ENCODE results near the gene RASL10B.
A peak's percentile ranks its signal among the peaks of the same experiment; 100 is the strongest.
"Not testable (repeated sequence)": the region's sequence is repeated elsewhere in the genome, so short reads cannot be mapped to it uniquely, and the experiment has no call there.

Gene RASL10B

DNA sequence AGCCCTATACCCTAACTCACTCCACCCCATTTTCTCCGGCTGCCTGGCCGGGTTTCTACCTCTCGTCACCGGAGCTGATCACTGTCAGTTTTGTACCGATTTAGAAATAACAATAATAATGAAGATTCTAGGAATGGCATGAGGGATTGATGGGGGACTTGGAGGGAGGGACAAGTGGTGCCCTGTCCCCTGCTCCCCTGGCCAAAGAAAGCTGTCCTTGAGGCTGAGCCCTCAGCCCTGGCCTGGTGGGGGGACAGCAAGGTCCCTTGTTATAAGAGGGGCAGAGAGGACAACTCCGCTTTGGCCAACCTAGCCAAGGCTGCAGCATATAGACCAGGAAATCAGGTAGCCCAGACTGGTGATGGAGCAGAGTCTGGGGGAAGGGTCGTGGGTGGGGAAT lies 11.1 kb downstream of the RASL10B start:
- Histone ChIP-seq H3K4me1 (ENCODE audit: insufficient read depth, low read length) (no peaks in the 10 kb centered on the region), H3K9me3 (ENCODE audit: control insufficient read depth, insufficient read depth, low read length) (peaks cover 4% of the 10 kb centered on the region), H3K9ac (ENCODE audit: low read depth, low read length) (no peak overlapping the region), H3K36me3 (ENCODE audit: insufficient read depth, low read length) (no peaks in the 10 kb centered on the region)

DNA sequence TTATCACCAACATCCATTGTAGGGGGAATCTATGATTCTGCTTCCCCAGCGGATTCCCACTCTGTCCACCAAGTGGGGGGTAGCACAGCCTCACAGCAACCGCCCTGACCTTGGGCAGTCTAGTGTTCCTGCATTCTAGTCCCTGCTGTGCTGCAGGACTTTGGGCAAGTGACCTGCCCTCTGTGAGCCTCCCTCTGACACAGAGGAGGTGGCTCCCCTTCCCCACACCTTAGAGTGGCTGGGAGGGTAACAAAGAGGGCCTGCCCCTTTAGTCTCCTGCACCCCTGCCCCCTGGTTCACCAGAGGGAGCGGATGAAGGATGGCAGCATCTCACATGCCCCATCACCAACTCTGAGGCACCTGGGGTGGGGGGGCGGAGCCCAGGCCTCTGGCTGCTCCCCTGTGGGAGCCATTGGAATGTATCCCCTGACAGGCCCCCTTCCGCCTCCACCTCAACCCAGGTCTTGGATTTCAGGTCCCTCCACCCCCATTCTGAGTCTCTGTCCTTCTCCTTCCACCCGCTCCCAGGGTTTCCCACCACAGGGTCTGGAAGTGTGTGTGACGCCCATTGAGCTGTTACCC lies 11.5 kb downstream of the RASL10B start:
- peaks cover 4% of the 10 kb centered on the region for H3K9me3 ChIP-seq (ENCODE audit: control insufficient read depth, insufficient read depth, low read length)
- H3K36me3 ChIP-seq (ENCODE audit: insufficient read depth, low read length), result no peaks in the 10 kb centered on the region
- H3K4me1 ChIP-seq (ENCODE audit: insufficient read depth, low read length), result no peaks in the 10 kb centered on the region; the same call in 1 of the 2 replicates
- no peak overlapping the region for H3K9ac ChIP-seq (ENCODE audit: low read depth, low read length)

DNA sequence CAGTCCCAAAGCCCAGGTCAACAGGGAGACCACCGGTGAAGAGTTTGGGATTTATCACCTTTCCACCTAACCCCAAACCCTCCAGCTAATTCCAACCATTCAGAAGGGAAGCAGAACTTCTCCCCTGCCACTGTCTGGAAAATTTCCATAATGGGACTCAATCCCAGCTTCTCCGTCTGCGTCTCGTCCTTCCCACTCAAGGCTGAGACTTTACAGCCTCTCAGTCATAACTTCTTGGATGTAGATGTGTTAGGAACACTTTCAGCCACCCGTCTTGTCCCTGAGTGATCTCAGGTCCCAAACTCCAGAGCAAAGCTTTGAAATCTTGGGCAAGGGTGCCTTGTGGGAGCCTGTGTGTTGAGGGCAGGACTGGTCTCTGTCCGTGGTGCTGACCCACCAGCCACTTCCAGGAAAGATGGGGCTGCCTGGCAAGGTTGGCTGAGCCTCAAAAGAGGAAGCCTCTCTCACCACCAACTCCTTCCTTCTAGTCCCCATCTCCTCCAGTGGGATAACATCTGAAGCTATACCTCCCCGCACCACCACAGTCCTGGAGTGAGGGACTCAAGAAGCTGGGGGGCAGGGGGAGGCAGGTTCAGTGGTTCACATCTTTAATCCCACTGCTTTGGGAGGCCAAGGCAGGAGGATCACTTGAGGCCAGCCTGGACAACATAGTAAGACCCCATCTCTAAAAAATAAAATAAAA lies 12.3 kb downstream of the RASL10B start:
- H3K9ac ChIP-seq (ENCODE audit: low read depth, low read length), result no peak overlapping the region
- H3K4me1 ChIP-seq (ENCODE audit: insufficient read depth, low read length), result no peaks in the 10 kb centered on the region; the same call in 1 of the 2 replicates
- peaks cover 4% of the 10 kb centered on the region for H3K9me3 ChIP-seq (ENCODE audit: control insufficient read depth, insufficient read depth, low read length)
- no peaks in the 10 kb centered on the region for H3K36me3 ChIP-seq (ENCODE audit: insufficient read depth, low read length)

DNA sequence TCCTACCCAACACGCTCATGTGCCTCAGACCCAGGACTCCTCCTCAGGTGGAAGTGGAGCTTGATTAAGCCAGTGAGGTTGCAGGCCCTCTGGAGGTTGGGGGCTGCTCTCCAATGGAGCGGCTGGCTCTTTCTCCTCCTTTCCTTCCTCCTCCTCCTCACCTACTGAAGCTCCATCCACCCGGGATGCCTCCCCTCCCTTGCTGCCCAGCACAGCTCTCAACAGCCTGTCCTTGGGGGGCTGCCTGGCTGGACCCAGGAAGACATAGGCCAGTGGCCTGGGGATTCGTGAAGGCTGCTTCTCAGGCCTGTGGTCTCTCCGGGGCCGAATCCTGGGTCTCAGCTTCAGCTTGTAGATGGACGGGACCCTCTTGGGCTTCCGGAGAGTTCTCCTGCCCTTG lies 13.4 kb downstream of the RASL10B start:
- H3K36me3 ChIP-seq (ENCODE audit: insufficient read depth, low read length), result no peaks in the 10 kb centered on the region
- H3K9me3 ChIP-seq (ENCODE audit: control insufficient read depth, insufficient read depth, low read length), result peaks cover 4% of the 10 kb centered on the region
- H3K9ac ChIP-seq (ENCODE audit: low read depth, low read length), result no peak overlapping the region
- peaks cover 3% of the 10 kb centered on the region; the same call in 1 of the 2 replicates for H3K4me1 ChIP-seq (ENCODE audit: insufficient read depth, low read length)

DNA sequence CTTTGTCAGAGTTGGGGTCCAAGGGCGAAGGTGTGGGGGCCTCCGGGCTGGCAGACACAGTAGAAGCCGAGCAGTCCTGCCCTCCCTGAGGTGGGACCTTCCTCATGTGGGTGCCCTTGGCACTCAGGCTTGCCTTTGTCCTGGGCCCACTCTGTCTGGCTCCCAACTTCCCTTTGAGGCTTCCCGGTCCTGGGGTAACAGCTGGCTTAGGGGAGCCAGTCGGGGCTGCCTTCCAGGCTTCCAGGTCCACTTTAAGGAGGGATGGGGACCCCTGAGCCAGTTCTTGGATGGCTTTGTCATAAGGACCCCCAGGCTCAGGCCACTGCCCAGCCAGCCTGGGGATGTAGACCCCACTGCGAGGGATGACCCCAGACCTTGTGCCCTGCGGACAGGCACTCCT lies 13.8 kb downstream of the RASL10B start:
- Histone ChIP-seq H3K36me3 (ENCODE audit: insufficient read depth, low read length) (no peaks in the 10 kb centered on the region), H3K9ac (ENCODE audit: low read depth, low read length) (no peak overlapping the region), H3K9me3 (ENCODE audit: control insufficient read depth, insufficient read depth, low read length) (peaks cover 4% of the 10 kb centered on the region), H3K4me1 (ENCODE audit: insufficient read depth, low read length) (peaks cover 4% of the 10 kb centered on the region; the same call in 1 of the 2 replicates)

DNA sequence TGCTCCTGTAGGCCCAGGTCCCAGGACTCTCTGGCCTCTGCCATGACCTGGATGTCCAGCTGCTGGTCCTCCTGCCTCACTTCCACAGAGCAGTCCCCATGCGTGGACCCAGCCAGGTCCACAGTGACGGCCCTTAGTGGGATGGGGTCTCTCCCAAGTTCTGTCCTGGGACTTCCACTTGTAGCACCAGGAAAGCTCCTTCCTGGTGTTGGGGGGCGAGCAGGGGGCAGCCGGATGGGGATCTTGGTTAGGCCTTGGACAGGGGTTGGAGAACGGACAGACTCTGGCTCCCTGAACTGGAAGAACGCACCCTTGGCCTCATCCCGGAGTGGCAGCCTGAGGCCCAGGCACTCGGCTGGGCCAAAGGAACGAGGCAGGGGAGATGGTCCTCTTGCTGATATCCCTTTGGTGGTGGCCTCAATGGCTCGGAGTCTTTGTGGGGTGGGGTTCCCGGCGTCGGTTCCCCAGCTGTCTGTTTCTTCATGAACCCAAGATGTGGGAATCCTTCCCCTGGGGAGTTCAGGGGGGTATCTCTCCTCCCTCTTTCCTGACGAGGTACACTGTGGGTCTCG lies 14.4 kb downstream of the RASL10B start:
- H3K9me3 ChIP-seq (ENCODE audit: control insufficient read depth, insufficient read depth, low read length), result peaks cover under 1% of the 10 kb centered on the region
- peaks cover 8% of the 10 kb centered on the region; the same call in 1 of the 2 replicates for H3K4me1 ChIP-seq (ENCODE audit: insufficient read depth, low read length)
- H3K36me3 ChIP-seq (ENCODE audit: insufficient read depth, low read length), result no peaks in the 10 kb centered on the region
- H3K9ac ChIP-seq (ENCODE audit: low read depth, low read length), result no peak overlapping the region

DNA sequence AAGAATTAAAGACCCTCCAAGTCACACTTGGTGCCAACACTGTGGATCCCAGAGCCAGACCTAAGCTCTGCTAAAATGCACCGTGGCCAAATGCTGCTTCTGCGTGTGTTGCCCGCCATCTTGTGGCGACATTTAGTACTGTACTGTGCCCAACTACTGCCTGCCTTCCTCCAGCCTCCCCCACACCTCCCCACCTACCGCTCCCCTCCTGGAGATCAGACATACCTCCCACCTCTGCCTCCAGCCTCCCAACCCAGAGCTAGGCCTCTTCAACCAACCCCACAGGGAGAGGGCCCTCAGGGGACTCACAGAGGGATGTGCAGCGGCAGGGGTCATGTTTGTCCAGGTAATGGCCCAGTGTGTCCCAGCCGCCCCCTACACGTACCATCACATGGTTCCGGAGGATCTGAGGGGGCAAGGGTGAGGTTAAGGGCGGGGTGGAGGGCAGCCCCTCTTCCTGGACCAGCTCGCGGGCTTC lies 16.1 kb downstream of the RASL10B start:
- Histone ChIP-seq H3K4me1 (ENCODE audit: insufficient read depth, low read length) (peaks cover 8% of the 10 kb centered on the region; the same call in 1 of the 2 replicates), H3K9ac (ENCODE audit: low read depth, low read length) (no peak overlapping the region), H3K9me3 (ENCODE audit: control insufficient read depth, insufficient read depth, low read length) (no peaks in the 10 kb centered on the region), H3K36me3 (ENCODE audit: insufficient read depth, low read length) (no peaks in the 10 kb centered on the region)

DNA sequence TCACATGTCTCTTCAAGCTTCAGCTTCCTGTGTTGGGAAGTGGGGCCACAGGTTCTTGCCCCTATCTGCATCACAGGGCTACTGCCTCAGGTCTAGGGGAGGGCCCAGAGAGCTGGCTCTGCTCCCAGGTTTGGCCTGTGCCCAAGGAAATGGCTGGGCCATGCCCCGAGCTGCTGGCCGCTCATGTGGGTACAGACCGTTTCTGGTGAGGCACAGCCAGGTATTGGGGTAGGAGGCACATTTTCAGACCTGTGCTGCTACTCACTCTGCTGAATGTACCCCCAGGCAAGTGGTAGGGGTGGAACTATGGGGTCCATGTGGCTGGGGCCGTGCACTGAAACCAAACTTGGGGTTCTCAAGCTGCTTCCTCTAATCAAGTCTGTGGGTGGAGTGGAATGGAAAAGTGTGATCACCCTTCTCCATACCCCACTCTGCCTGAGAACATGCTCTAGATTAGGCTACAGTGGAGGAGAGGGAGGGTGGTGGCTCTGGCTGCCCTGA lies 17.0 kb downstream of the RASL10B start:
- H3K9me3 ChIP-seq (ENCODE audit: control insufficient read depth, insufficient read depth, low read length), result no peaks in the 10 kb centered on the region
- no peaks in the 10 kb centered on the region for H3K36me3 ChIP-seq (ENCODE audit: insufficient read depth, low read length)
- no peak overlapping the region for H3K9ac ChIP-seq (ENCODE audit: low read depth, low read length)
- peaks cover 8% of the 10 kb centered on the region; the same call in 1 of the 2 replicates for H3K4me1 ChIP-seq (ENCODE audit: insufficient read depth, low read length)

DNA sequence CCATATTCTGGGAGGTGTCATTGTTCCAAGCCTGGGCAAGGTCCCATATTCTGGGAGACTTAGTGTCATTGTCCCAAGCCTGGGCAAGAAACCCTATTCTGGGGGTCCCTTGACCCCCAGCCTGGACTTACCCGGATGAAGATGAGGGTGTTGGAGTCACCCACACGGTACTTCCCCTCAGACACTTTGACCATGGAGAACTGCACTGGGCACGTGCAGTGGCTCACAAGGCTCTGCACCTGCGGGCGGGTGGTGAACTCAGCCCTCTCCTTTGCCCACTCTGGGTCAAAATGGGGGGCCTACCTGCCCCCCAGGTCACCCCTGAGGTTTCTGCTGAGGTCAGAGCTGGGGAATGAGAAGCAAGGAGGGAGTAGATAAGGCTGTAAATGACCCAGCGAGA lies 17.5 kb downstream of the RASL10B start:
- Histone ChIP-seq H3K4me1 (ENCODE audit: insufficient read depth, low read length) (peaks cover 8% of the 10 kb centered on the region; the same call in 1 of the 2 replicates), H3K36me3 (ENCODE audit: insufficient read depth, low read length) (no peaks in the 10 kb centered on the region), H3K9me3 (ENCODE audit: control insufficient read depth, insufficient read depth, low read length) (no peaks in the 10 kb centered on the region), H3K9ac (ENCODE audit: low read depth, low read length) (no peak overlapping the region)

DNA sequence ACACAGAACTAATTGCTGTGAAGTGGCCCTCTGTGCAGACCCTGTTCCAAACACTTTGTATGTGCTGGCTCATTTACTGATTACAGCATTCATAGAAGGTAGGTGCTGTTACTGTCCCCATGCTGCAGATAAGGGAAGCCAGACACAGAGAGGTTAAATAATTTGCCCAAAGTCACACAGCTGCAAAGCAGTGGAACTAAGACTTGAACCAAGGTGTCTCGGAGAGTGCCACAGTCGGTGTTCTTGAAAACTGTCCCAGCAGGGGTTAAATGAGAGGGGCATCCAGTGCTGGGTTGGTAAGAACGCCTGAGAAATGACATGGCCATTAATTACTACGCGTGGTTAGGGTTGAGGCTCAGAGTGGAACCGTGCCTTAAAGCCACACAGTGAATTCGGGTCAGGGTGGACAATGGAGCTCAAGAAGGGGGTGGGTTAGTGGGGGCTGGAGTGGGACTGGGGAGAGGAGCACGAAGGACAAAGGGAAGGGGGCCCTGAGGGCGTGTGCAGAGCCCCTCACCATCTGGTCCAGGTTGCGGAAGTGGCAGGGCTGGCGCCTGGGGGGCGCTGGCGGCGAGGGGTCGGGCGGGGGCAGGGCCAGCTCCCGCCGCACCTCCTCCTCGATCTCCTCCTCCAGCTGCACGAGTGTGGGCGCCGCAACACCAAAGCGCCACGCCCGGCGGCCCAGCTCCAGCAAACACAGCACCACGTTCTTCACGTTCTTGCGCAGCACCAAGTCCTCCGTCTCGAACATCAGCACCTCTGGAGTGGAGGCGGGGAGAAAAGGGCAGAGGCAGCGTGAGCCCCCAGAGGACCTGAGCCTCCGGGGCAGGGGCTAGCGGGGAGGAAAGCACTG lies 18.3 kb downstream of the RASL10B start:
- peak overlapping the region; percentile 32; the same call in 1 of the 2 replicates for H3K9ac ChIP-seq (ENCODE audit: low read depth, low read length)
- no peaks in the 10 kb centered on the region for H3K9me3 ChIP-seq (ENCODE audit: control insufficient read depth, insufficient read depth, low read length)
- H3K4me1 ChIP-seq (ENCODE audit: insufficient read depth, low read length), result peaks cover 8% of the 10 kb centered on the region; the same call in 1 of the 2 replicates
- no peaks in the 10 kb centered on the region for H3K36me3 ChIP-seq (ENCODE audit: insufficient read depth, low read length)

DNA sequence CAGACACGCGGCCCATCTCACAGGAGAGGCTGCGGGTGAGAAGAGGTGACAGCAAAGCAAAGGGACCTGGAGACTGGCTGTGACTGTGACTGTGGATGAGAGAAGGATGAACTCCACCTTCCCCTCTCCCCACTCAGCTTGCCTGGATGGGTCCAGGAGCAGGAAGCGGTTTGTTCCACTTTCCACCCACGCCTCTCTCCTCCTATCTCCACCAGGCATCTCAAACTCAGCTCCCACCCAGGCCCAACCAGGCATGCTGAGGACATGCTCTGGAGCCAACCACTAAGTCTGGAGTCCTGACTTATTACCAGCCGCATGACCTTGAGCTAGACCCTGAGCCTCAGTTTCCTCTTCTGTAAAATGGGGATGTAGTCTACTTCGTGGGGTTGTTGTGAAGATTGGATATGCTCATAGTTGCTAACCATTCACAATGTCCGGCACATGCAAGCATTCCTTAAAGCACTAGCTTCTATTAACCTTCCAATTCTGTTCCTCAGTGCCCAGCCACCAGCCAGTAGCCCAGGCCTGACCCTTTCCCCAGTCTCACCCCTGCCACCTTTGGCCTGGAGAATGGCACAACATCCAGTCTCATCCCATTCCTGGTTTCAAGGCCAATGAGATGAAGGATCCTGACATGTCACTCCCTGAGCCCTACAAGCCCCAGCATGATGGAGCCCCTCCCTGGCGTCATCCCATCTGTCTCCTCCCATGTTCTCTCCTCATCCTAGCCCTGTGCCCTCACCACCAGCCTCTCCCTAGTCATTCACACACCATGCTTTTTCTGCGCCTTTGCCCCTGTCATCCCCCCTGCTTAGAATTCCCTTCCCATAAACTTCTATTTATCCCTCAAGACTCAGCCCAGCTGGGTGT lies 19.3 kb downstream of the RASL10B start:
- Histone ChIP-seq H3K9me3 (ENCODE audit: control insufficient read depth, insufficient read depth, low read length) (no peaks in the 10 kb centered on the region), H3K36me3 (ENCODE audit: insufficient read depth, low read length) (no peaks in the 10 kb centered on the region), H3K4me1 (ENCODE audit: insufficient read depth, low read length) (peaks cover 8% of the 10 kb centered on the region; the same call in 1 of the 2 replicates), H3K9ac (ENCODE audit: low read depth, low read length) (peak overlapping the region; percentile 32; the same call in 1 of the 2 replicates)

DNA sequence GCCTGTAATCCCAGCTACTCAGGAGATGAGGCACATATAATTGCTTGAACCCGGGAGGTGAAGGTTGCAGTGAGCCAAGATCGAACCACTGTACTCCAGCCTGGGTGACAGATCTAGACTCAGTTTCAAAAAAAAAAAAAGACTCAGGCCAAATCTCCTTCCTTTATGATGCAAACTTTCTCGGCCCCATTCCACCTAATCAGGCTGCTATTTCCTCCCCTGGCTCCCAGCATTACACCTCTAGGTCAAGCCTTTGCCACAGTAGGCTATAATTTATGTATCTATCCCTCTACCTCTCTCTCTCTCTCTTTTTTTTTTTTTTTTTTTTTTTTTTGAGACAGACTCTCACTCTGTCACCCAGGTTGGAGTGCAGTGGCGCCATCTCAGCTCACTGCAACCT lies 20.1 kb downstream of the RASL10B start:
- not testable (repeated sequence) for H3K9me3 ChIP-seq (ENCODE audit: control insufficient read depth, insufficient read depth, low read length); H3K4me1 ChIP-seq (ENCODE audit: insufficient read depth, low read length); H3K36me3 ChIP-seq (ENCODE audit: insufficient read depth, low read length); H3K9ac ChIP-seq (ENCODE audit: low read depth, low read length)

DNA sequence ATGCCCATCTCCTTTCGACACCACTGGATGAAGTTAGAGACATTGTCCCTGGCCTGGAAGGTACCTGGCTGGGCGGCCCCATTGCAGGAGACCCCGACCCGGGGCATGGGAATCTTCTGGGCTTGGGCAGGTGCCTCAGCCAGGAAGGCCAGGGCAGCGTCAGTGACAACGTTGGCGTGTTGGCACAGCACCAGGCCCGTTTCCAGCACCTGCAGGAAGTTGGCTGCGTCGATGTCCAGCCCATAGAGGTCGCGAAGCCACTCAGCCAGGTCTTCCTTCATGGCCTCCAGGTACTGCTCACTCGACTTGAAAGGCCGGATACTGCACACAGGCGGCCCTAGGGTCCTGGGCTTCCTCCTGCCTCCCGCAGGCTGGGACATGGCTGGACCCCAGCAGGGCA lies 21.0 kb downstream of the RASL10B start:
- no peaks in the 10 kb centered on the region for H3K36me3 ChIP-seq (ENCODE audit: insufficient read depth, low read length)
- H3K9ac ChIP-seq (ENCODE audit: low read depth, low read length), result no peak overlapping the region
- H3K9me3 ChIP-seq (ENCODE audit: control insufficient read depth, insufficient read depth, low read length), result no peaks in the 10 kb centered on the region
- peaks cover 8% of the 10 kb centered on the region; the same call in 1 of the 2 replicates for H3K4me1 ChIP-seq (ENCODE audit: insufficient read depth, low read length)

Data from ES-I3 (cell line).